Measurements from ENCODE around the gene DTNB.

- no peak for TF ChIP-seq GATA2 (IDR thresholded peaks at IDR 0.05; ENCODE audit: low read depth, low read length)
- no peak for TF ChIP-seq GATA3 (IDR thresholded peaks at IDR 0.05; ENCODE audit: low read depth, low read length)
Measured at GRCh38 chr2:25692143-25692542, 18.8 kb upstream of the DTNB start.
